IPS-NIHi11 (cell line): ENCODE measurements around the gene TUBGCP3.
"Not testable (repeated sequence)": the region's sequence is repeated elsewhere in the genome, so short reads cannot be mapped to it uniquely, and the experiment has no call there.

ENCODE experiments used
- DNase-seq: peaks from one replicate; pipeline ENCODE4 v3.0.0; 2012; ENCODE audit warnings: mixed read lengths, low spot score

TUBGCP3 gene

GRCh38 chr13:112526146-112526853 lies 61.7 kb downstream of the TUBGCP3 start:
- no peak for DNase-seq

- DNase-seq = no peak
Measured at GRCh38 chr13:112525356-112525945, 62.5 kb downstream of the TUBGCP3 start.

GRCh38 chr13:112522578-112522977 lies 65.4 kb downstream of the TUBGCP3 start:
- DNase-seq = no peak

GRCh38 chr13:112521073-112521685 lies 66.8 kb downstream of the TUBGCP3 start:
- no peak for DNase-seq

- DNase-seq = no peak
Measured at GRCh38 chr13:112519517-112520060, 68.4 kb downstream of the TUBGCP3 start.

GRCh38 chr13:112516218-112516617 lies 71.7 kb downstream of the TUBGCP3 start:
- DNase-seq = no peak

- DNase-seq = no peak
Measured at GRCh38 chr13:112513761-112514160, 74.2 kb downstream of the TUBGCP3 start.

- DNase-seq = no peak
Measured at GRCh38 chr13:112510987-112511685, 76.8 kb downstream of the TUBGCP3 start.

- peak; percentile 89 for DNase-seq
Measured at GRCh38 chr13:112510002-112510780, 77.8 kb downstream of the TUBGCP3 start.

- DNase-seq = no peak
Measured at GRCh38 chr13:112509190-112509589, 78.8 kb downstream of the TUBGCP3 start.

- no peak for DNase-seq
Measured at GRCh38 chr13:112506046-112506445, 81.9 kb downstream of the TUBGCP3 start.

GRCh38 chr13:112496166-112496565 lies 91.8 kb downstream of the TUBGCP3 start:
- no peak for DNase-seq

GRCh38 chr13:112495465-112495864 lies 92.5 kb downstream of the TUBGCP3 start:
- DNase-seq = no peak

- no peak for DNase-seq
Measured at GRCh38 chr13:112489199-112489598, 98.8 kb downstream of the TUBGCP3 start.

GRCh38 chr13:112488343-112489050 lies 99.5 kb downstream of the TUBGCP3 start:
- DNase-seq = not testable (repeated sequence)

GRCh38 chr13:112487127-112487517 lies 100.8 kb downstream of the TUBGCP3 start:
- DNase-seq = no peak

- DNase-seq = no peak
Measured at GRCh38 chr13:112486386-112487126, 101.4 kb downstream of the TUBGCP3 start.

GRCh38 chr13:112485814-112486213 lies 102.1 kb downstream of the TUBGCP3 start:
- DNase-seq = not testable (repeated sequence)

- no peak for DNase-seq
Measured at GRCh38 chr13:112483299-112483698, 104.7 kb downstream of the TUBGCP3 start.

GRCh38 chr13:112481458-112481857 lies 106.5 kb downstream of the TUBGCP3 start:
- DNase-seq = no peak
